ENCODE results near the gene LRRN3. TPM values are rescaled to one million over a fixed set of nuclear protein-coding genes. Genes with fewer than 3 reads are reported as not detected.
A peak's percentile ranks its signal among the peaks of the same experiment; 100 is the strongest.

The LRRN3 gene
- total RNA-seq, 2 donors from 2014 or later = 9.9 to 49.9 TPM

GRCh38 chr7:111074748-111075146 lies 16.2 kb upstream of the LRRN3 start:
- intact Hi-C loops (cut with DNase I) = no loop called here
- ATAC-seq (no peak), DNase-seq (no peak)

GRCh38 chr7:111075498-111075897 lies 15.4 kb upstream of the LRRN3 start:
- ATAC-seq (peak in 1 of 2 donors; percentile 70), DNase-seq (no peak)
- intact Hi-C loops (cut with DNase I) = no loop called here

- DNase-seq = no peak
- intact Hi-C loops (cut with DNase I) = no loop called here
Observed at GRCh38 chr7:111076205-111076604, 14.7 kb upstream of the LRRN3 start.

GRCh38 chr7:111077001-111077400 lies 13.9 kb upstream of the LRRN3 start:
- no peak for DNase-seq
- no peak for ATAC-seq
- intact Hi-C loops (cut with DNase I) = no loop called here

More at GRCh38 chr7:111076205-111076604, 14.7 kb upstream of the LRRN3 start:
- no peak for ATAC-seq

GRCh38 chr7:111080495-111081105 lies 10.3 kb upstream of the LRRN3 start:
- no peak for ATAC-seq
- intact Hi-C loops (cut with DNase I) = no loop called here
- DNase-seq = no peak

GRCh38 chr7:111081546-111082267 lies 9.2 kb upstream of the LRRN3 start:
- DNase-seq (no peak), ATAC-seq (no peak)
- intact Hi-C loops (cut with DNase I) = no loop called here

GRCh38 chr7:111082351-111082750 lies 8.6 kb upstream of the LRRN3 start:
- ATAC-seq (no peak), DNase-seq (no peak)
- intact Hi-C loops (cut with DNase I) = no loop called here

- no peak for ATAC-seq
- intact Hi-C loops (cut with DNase I) = no loop called here
- DNase-seq = no peak
Observed at GRCh38 chr7:111083413-111083812, 7.5 kb upstream of the LRRN3 start.

- DNase-seq (no peak), ATAC-seq (no peak)
- intact Hi-C loops (cut with DNase I) = loop anchor here in 1 of 2 donors (5.0 kb wide), 1 partner anchor 402 kb away; no protein-coding TSS in a partner anchor
Observed at GRCh38 chr7:111085356-111085755, 5.6 kb upstream of the LRRN3 start.

- ATAC-seq = no peak
Observed at GRCh38 chr7:111086532-111086931, 4.4 kb upstream of the LRRN3 start.

GRCh38 chr7:111088328-111088727 lies 2.6 kb upstream of the LRRN3 start:
- intact Hi-C loops (cut with DNase I) = loop anchor here in 1 of 2 donors (5.0 kb wide), 1 partner anchor 399 kb away; no protein-coding TSS in a partner anchor

More at GRCh38 chr7:111086532-111086931, 4.4 kb upstream of the LRRN3 start:
- intact Hi-C loops (cut with DNase I) = loop anchor here in 1 of 2 donors (5.0 kb wide), 1 partner anchor 401 kb away; no protein-coding TSS in a partner anchor
- no peak for DNase-seq

GRCh38 chr7:111089822-111090426 lies 1.0 kb upstream of the LRRN3 start:
- DNase-seq (no peak), ATAC-seq (peak; percentile 61 to 71)
- intact Hi-C loops (cut with DNase I) = loop anchor here (5.0 to 10.0 kb wide), 5 partner anchors 105 to 1245 kb away; no protein-coding TSS in a partner anchor

More at GRCh38 chr7:111088328-111088727, 2.6 kb upstream of the LRRN3 start:
- ATAC-seq (no peak), DNase-seq (no peak)

GRCh38 chr7:111091593-111092358 lies 849 bp downstream of the LRRN3 start:
- intact Hi-C loops (cut with DNase I) = loop anchor here (10.0 kb wide), 4 partner anchors 107 to 1247 kb away; no protein-coding TSS in a partner anchor
- peak; percentile 46 to 58 for ATAC-seq
- DNase-seq = no peak

GRCh38 chr7:111092406-111093236 lies 1.7 kb downstream of the LRRN3 start:
- intact Hi-C loops (cut with DNase I) = loop anchor here (10.0 kb wide), 4 partner anchors 108 to 1248 kb away; no protein-coding TSS in a partner anchor
- ATAC-seq (no peak), DNase-seq (no peak)

- intact Hi-C loops (cut with DNase I) = loop anchor here (10.0 kb wide), 4 partner anchors 109 to 1249 kb away; no protein-coding TSS in a partner anchor
- DNase-seq = no peak
- ATAC-seq = no peak
Observed at GRCh38 chr7:111093496-111093895, 2.6 kb downstream of the LRRN3 start.

GRCh38 chr7:111094419-111094818 lies 3.5 kb downstream of the LRRN3 start:
- no peak for DNase-seq
- intact Hi-C loops (cut with DNase I) = loop anchor here (10.0 kb wide), 4 partner anchors 110 to 1250 kb away; no protein-coding TSS in a partner anchor

GRCh38 chr7:111096997-111097396 lies 6.1 kb downstream of the LRRN3 start:
- intact Hi-C loops (cut with DNase I) = loop anchor here (5.0 to 10.0 kb wide), 6 partner anchors 112 to 1252 kb away; no protein-coding TSS in a partner anchor
- ATAC-seq (no peak), DNase-seq (no peak)

More at GRCh38 chr7:111094419-111094818, 3.5 kb downstream of the LRRN3 start:
- no peak for ATAC-seq
